Parathyroid adenoma (tissue), 2 donors: ENCODE measurements around the gene TMEM54.

Experiments
- H2AFZ ChIP-seq: fragments of 300-600 bp; sonication (generic); one replicate; pipeline ENCODE4 v1.7.0; 2017; ENCODE audit warnings: antibody characterized with exemption, mild to moderate bottlenecking
- H3K27ac ChIP-seq: fragments of 300-600 bp; sonication (generic); one replicate; pipeline ENCODE4 v1.7.0; 2017
- H3K27me3 ChIP-seq: fragments of 300-600 bp; sonication (generic); one replicate; pipeline ENCODE4 v1.7.0; 2017; ENCODE audit warnings: low read length; ENCODE audit not compliant: control insufficient read depth, insufficient read depth
- H3K36me3 ChIP-seq: fragments of 300-600 bp; sonication (generic); one replicate; pipeline ENCODE4 v1.7.0; 2017; ENCODE audit warnings: low read length; ENCODE audit not compliant: control insufficient read depth, insufficient read depth
- H3K4me1 ChIP-seq: fragments of 300-600 bp; sonication (generic); one replicate; pipeline ENCODE4 v1.7.0; 2017; ENCODE audit warnings: control low read depth
- H3K4me2 ChIP-seq: fragments of 300-600 bp; sonication (generic); one replicate; pipeline ENCODE4 v1.7.0; 2017; ENCODE audit warnings: low read length
- H3K4me3 ChIP-seq: fragments of 300-600 bp; sonication (generic); one replicate; pipeline ENCODE4 v1.7.0; 2017; ENCODE audit warnings: low read depth, low read length
- H3K79me2 ChIP-seq: fragments of 300-600 bp; sonication (generic); one replicate; pipeline ENCODE4 v1.7.0; 2017; ENCODE audit warnings: control low read depth
- H3K9ac ChIP-seq: fragments of 300-600 bp; sonication (generic); one replicate; pipeline ENCODE4 v1.7.0; 2017; ENCODE audit warnings: mild to moderate bottlenecking
- H3K9me3 ChIP-seq: fragments of 300-600 bp; sonication (generic); one replicate; pipeline ENCODE4 v1.7.0; 2017; ENCODE audit warnings: low read length; ENCODE audit not compliant: control insufficient read depth
- CTCF ChIP-seq: fragments of 300-600 bp; sonication (generic); IDR thresholded peaks from one replicate; pipeline ENCODE4 v1.7.0; 2017; ENCODE audit warnings: antibody characterized with exemption, mild to moderate bottlenecking
- donor health status: primary hyperparathyroidism.

TMEM54 gene

GRCh38 chr1:32891241-32891570 is 10.0 kb downstream of the TMEM54 start:
- no peak overlapping the region for H2AFZ ChIP-seq
- no peaks in the 10 kb centered on the region for H3K79me2 ChIP-seq
- no peaks in the 10 kb centered on the region for H3K27me3 ChIP-seq
- H3K9me3 ChIP-seq, result no peaks in the 10 kb centered on the region
- no peak overlapping the region for H3K4me3 ChIP-seq
- H3K4me2 ChIP-seq, result no peak overlapping the region
- H3K36me3 ChIP-seq, result no peaks in the 10 kb centered on the region
- no peak overlapping the region for H3K27ac ChIP-seq
- no peak for TF ChIP-seq CTCF
- no peak overlapping the region for H3K9ac ChIP-seq
- H3K4me1 ChIP-seq, result no peaks in the 10 kb centered on the region

GRCh38 chr1:32890516-32891240 is 10.5 kb downstream of the TMEM54 start:
- Histone ChIP-seq H2AFZ (no peak overlapping the region), H3K27ac (no peak overlapping the region), H3K79me2 (no peaks in the 10 kb centered on the region), H3K9me3 (no peaks in the 10 kb centered on the region), H3K4me2 (no peak overlapping the region), H3K4me1 (no peaks in the 10 kb centered on the region), H3K4me3 (no peak overlapping the region), H3K27me3 (no peaks in the 10 kb centered on the region), H3K36me3 (no peaks in the 10 kb centered on the region), H3K9ac (no peak overlapping the region)
- no peak for TF ChIP-seq CTCF

DNA sequence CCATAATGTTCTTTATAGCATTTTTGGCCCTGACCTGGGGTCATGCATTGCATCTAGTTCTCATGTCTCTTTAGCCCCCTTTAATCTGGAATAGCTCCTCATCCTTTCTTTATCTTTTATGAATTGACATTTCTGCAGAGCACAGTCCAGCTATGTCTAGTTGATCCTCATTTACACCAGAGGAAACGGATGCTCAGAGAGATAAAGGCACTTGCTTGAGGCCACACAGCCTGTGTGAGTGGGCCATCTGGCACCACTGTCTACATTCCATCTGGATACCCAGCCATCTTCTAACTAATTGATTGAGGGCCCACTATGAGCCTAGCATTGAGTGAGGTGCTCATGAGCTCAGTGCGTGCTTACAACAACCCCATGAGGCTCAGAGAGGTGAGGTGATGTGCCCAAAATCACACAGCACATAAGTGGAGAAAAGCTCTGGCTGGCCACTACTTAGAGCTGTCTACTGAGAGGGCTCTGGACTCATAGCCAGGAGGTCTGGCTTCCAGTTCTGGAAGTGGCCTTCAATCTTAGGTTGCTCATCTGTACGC is 11.4 kb downstream of the TMEM54 start:
- Histone ChIP-seq H3K9me3 (no peaks in the 10 kb centered on the region), H3K79me2 (no peaks in the 10 kb centered on the region), H2AFZ (no peak overlapping the region), H3K4me1 (no peaks in the 10 kb centered on the region), H3K4me3 (no peak overlapping the region), H3K4me2 (no peak overlapping the region), H3K36me3 (no peaks in the 10 kb centered on the region), H3K9ac (no peak overlapping the region), H3K27me3 (no peaks in the 10 kb centered on the region), H3K27ac (no peak overlapping the region)
- no peak for TF ChIP-seq CTCF

DNA sequence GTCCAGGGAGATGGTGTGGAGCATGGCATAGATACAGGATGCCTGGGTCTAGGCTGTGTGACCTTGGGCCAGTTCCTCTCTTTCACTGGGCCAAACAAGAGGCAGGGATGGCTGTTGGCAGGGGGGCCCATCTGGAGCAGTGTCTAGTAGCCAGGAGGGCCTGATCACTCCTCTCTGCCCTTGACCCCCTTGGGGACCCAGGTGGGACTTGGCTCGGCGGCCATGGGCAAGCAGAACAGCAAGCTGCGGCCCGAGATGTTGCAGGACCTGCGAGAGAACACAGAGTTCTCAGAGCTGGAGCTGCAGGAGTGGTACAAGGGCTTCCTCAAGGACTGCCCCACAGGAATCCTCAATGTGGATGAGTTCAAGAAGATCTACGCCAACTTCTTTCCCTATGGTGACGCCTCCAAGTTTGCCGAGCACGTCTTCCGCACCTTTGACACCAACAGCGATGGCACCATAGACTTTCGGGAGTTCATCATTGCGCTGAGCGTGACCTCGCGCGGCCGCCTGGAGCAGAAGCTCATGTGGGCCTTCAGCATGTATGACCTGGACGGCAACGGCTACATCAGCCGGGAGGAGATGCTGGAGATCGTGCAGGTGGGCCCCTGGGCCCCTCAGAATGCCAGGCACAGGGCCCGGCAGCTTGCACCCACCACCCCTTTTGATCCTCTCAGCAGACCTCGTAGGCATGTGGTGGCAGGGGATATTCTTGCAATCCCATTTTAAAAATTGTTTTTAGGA is 12.3 kb downstream of the TMEM54 start:
- Histone ChIP-seq H3K9me3 (no peaks in the 10 kb centered on the region), H3K4me3 (no peak overlapping the region), H2AFZ (no peak overlapping the region), H3K79me2 (no peaks in the 10 kb centered on the region), H3K4me2 (no peak overlapping the region), H3K9ac (no peak overlapping the region), H3K36me3 (no peaks in the 10 kb centered on the region), H3K27ac (no peak overlapping the region), H3K27me3 (no peaks in the 10 kb centered on the region), H3K4me1 (no peaks in the 10 kb centered on the region)
- no peak for TF ChIP-seq CTCF
